GM12801 (cell line): Measurements from ENCODE around the gene IRX5.

ENCODE experiments used
- CTCF ChIP-seq: IDR thresholded peaks from one replicate; pipeline ENCODE4 v1.5.1; 2011; ENCODE audit warnings: control low read depth; ENCODE audit not compliant: insufficient read length; ENCODE audit errors: extremely low read depth

Gene IRX5

GRCh38 chr16:54936201-54936978, 5.7 kb downstream of the IRX5 start:
- TF ChIP-seq CTCF: no peak

- no peak for TF ChIP-seq CTCF
Measured at GRCh38 chr16:54936979-54937670, 6.5 kb downstream of the IRX5 start.

GRCh38 chr16:54937671-54938211, 7.1 kb downstream of the IRX5 start:
- TF ChIP-seq CTCF: no peak

GRCh38 chr16:54938212-54939028, 7.8 kb downstream of the IRX5 start:
- TF ChIP-seq CTCF: no peak

GRCh38 chr16:54939029-54939346, 8.3 kb downstream of the IRX5 start:
- no peak for TF ChIP-seq CTCF

GRCh38 chr16:54939510-54940278, 9.0 kb downstream of the IRX5 start:
- TF ChIP-seq CTCF: no peak

- no peak for TF ChIP-seq CTCF
Measured at GRCh38 chr16:54940279-54940604, 9.6 kb downstream of the IRX5 start.
